ENCODE results near the gene EVA1A.

Gene EVA1A

DNA sequence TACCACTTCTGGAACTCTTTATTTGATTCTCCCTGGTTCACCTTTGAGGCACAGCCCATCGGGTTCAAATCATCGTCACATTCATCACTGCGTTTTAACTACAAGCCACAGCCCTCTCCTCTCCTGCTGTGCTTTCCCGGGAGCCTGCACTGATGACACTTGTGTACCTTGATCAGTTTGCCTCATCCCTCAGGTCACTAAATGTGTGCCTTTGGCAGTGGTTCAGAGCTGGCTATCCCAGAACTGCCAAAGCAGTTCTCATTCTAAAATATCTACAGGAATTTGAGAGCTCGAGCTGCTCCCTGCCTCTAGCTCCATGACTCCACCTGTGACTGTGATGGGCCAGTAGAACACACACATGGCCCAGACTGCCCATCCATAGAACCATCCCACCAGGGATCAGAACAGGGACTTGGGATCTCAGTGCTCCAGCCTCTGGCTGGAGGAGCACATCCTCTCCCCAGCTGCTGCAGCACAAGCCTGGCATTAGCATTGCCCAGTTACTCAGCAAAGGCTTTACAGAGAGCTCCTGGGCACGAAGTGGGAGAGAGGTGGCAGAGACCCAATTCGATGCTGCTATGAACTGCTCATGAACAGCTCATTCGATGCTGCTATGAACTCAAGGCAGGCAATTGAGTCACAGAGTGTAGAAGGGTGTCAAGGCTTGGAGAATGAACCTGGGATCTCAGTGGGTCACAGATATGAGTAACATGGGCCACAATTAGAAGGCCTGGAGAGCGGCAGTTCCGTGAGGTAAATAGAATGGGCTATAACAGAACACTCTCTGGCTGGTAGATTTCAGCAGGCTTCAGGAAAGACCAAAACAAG lies 41.9 kb downstream of the EVA1A start:
- Histone ChIP-seq H2AK5ac (ENCODE audit: low read length) (no peak overlapping the region), H4K8ac (ENCODE audit: low read depth, low read length) (no peak overlapping the region), H4K12ac (ENCODE audit: low read depth, low read length) (no peak overlapping the region), H3K18ac (ENCODE audit: low read length) (no peak overlapping the region), H3K79me1 (ENCODE audit: low read length) (peaks cover 2% of the 10 kb centered on the region), H2BK5ac (ENCODE audit: low read depth, low read length, poor library complexity) (no peak overlapping the region), H3K27ac (ENCODE audit: low read depth, low read length) (no peak overlapping the region), H3K79me2 (ENCODE audit: control insufficient read depth, insufficient read depth, low read length, poor library complexity) (no peaks in the 10 kb centered on the region), H3K4me2 (ENCODE audit: low read length) (no peak overlapping the region), H3K4ac (ENCODE audit: low read depth, low read length) (no peak overlapping the region), H3K9me3 (ENCODE audit: insufficient read depth, low read depth, low read length) (no peaks in the 10 kb centered on the region), H3K23ac (ENCODE audit: low read length) (no peak overlapping the region), H3K36me3 (ENCODE audit: control insufficient read depth in 1 of 2, insufficient read depth in 2 of 2, low read length in 2 of 2) (peaks cover 3 to 6% of the 10 kb centered on the region in 2 experiments), H3K14ac (ENCODE audit: low read length) (no peak overlapping the region), H3K4me1 (ENCODE audit: control insufficient read depth in 1 of 2, insufficient read depth in 2 of 2, low read length in 2 of 2) (peaks cover 7 to 17% of the 10 kb centered on the region in 2 experiments), H4K91ac (ENCODE audit: low read depth, low read length) (no peak overlapping the region), H3K9ac (ENCODE audit: low read length) (no peak overlapping the region), H2BK120ac (ENCODE audit: insufficient read depth, low read length, poor library complexity) (no peak overlapping the region), H3K4me3 (ENCODE audit: low read depth, low read length) (no peak overlapping the region), H3K27me3 (ENCODE audit: insufficient read depth, low read length) (no peaks in the 10 kb centered on the region), H2BK12ac (ENCODE audit: low read length) (no peak overlapping the region), H2AFZ (ENCODE audit: insufficient read depth, low read length, poor library complexity) (no peak overlapping the region)
- no peak for DNase-seq
- no CpG with 5 or more reads among the region's 10 CpGs for whole genome bisulfite sequencing (ENCODE audit: extremely low coverage, insufficient coverage, insufficient read length)

- Histone ChIP-seq H3K27ac (ENCODE audit: low read depth, low read length) (no peak overlapping the region), H3K79me2 (ENCODE audit: control insufficient read depth, insufficient read depth, low read length, poor library complexity) (no peaks in the 10 kb centered on the region), H2BK12ac (ENCODE audit: low read length) (no peak overlapping the region), H3K27me3 (ENCODE audit: insufficient read depth, low read length) (no peaks in the 10 kb centered on the region), H2BK5ac (ENCODE audit: low read depth, low read length, poor library complexity) (no peak overlapping the region), H3K4me1 (ENCODE audit: control insufficient read depth in 1 of 2, insufficient read depth in 2 of 2, low read length in 2 of 2) (peaks cover 4 to 12% of the 10 kb centered on the region in 2 experiments), H4K8ac (ENCODE audit: low read depth, low read length) (no peak overlapping the region), H3K4ac (ENCODE audit: low read depth, low read length) (no peak overlapping the region), H3K79me1 (ENCODE audit: low read length) (peaks cover 2% of the 10 kb centered on the region), H3K9me3 (ENCODE audit: insufficient read depth, low read depth, low read length) (no peaks in the 10 kb centered on the region), H3K18ac (ENCODE audit: low read length) (no peak overlapping the region), H3K36me3 (ENCODE audit: control insufficient read depth in 1 of 2, insufficient read depth in 2 of 2, low read length in 2 of 2) (peaks cover 5 to 6% of the 10 kb centered on the region in 2 experiments), H2AFZ (ENCODE audit: insufficient read depth, low read length, poor library complexity) (no peak overlapping the region), H2AK5ac (ENCODE audit: low read length) (no peak overlapping the region), H3K4me3 (ENCODE audit: low read depth, low read length) (no peak overlapping the region), H4K12ac (ENCODE audit: low read depth, low read length) (no peak overlapping the region), H3K4me2 (ENCODE audit: low read length) (no peak overlapping the region), H3K14ac (ENCODE audit: low read length) (no peak overlapping the region), H2BK120ac (ENCODE audit: insufficient read depth, low read length, poor library complexity) (no peak overlapping the region), H3K9ac (ENCODE audit: low read length) (no peak overlapping the region), H3K23ac (ENCODE audit: low read length) (no peak overlapping the region), H4K91ac (ENCODE audit: low read depth, low read length) (no peak overlapping the region)
- no peak for DNase-seq
- no CpG with 5 or more reads among the region's 6 CpGs for WGBS (ENCODE audit: extremely low coverage, insufficient coverage, insufficient read length)
Measured at GRCh38 chr2:75517547-75518230, 43.0 kb downstream of the EVA1A start.

- Histone ChIP-seq H3K9me3 (ENCODE audit: insufficient read depth, low read depth, low read length) (no peaks in the 10 kb centered on the region), H3K14ac (ENCODE audit: low read length) (no peak overlapping the region), H3K79me2 (ENCODE audit: control insufficient read depth, insufficient read depth, low read length, poor library complexity) (no peaks in the 10 kb centered on the region), H4K8ac (ENCODE audit: low read depth, low read length) (no peak overlapping the region), H4K12ac (ENCODE audit: low read depth, low read length) (no peak overlapping the region), H3K9ac (ENCODE audit: low read length) (no peak overlapping the region), H3K23ac (ENCODE audit: low read length) (no peak overlapping the region), H3K4me2 (ENCODE audit: low read length) (no peak overlapping the region), H3K27ac (ENCODE audit: low read depth, low read length) (peak overlapping the region; percentile 14), H3K4me1 (ENCODE audit: control insufficient read depth in 1 of 2, insufficient read depth in 2 of 2, low read length in 2 of 2) (peaks cover 3 to 7% of the 10 kb centered on the region in 2 experiments), H2BK12ac (ENCODE audit: low read length) (no peak overlapping the region), H3K4ac (ENCODE audit: low read depth, low read length) (no peak overlapping the region), H4K91ac (ENCODE audit: low read depth, low read length) (no peak overlapping the region), H3K36me3 (ENCODE audit: control insufficient read depth in 1 of 2, insufficient read depth in 2 of 2, low read length in 2 of 2) (peaks cover 6 to 7% of the 10 kb centered on the region in 2 experiments), H2AFZ (ENCODE audit: insufficient read depth, low read length, poor library complexity) (no peak overlapping the region), H3K27me3 (ENCODE audit: insufficient read depth, low read length) (no peaks in the 10 kb centered on the region), H3K18ac (ENCODE audit: low read length) (no peak overlapping the region), H2BK5ac (ENCODE audit: low read depth, low read length, poor library complexity) (no peak overlapping the region), H2BK120ac (ENCODE audit: insufficient read depth, low read length, poor library complexity) (no peak overlapping the region), H2AK5ac (ENCODE audit: low read length) (no peak overlapping the region), H3K79me1 (ENCODE audit: low read length) (peaks cover 2% of the 10 kb centered on the region), H3K4me3 (ENCODE audit: low read depth, low read length) (no peak overlapping the region)
- no peak for DNase-seq
- no CpG with 5 or more reads among the region's 8 CpGs for WGBS (ENCODE audit: extremely low coverage, insufficient coverage, insufficient read length)
Measured at GRCh38 chr2:75516378-75517360, 44.1 kb downstream of the EVA1A start.
